ENCODE measurements around the gene RREB1.

DNA sequence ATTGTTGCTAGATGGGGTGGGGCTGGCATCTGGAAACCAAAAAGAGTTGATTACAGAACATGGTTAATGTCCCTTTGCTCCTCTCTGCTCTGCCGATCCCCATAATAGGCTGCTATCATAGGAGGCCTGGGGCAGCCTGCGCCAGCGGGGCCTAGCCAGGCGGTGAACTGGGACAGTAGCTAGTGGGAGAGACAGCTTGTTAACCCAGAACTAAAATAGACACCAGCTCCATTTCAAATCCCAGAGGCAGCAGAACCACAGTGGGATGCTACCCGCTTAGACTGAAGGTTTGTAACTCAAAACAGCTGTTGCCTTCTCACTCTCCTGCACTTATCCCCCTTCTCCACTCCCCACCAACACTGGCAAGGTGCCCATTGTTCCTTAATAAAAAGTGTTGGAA lies 106.7 kb downstream of the RREB1 start:
- TF ChIP-seq EZH2phosphoT487 (IDR thresholded peaks at IDR 0.05; ENCODE audit: insufficient read depth, low read depth), result no peak
- no peak for TF ChIP-seq EZH2 (IDR thresholded peaks at IDR 0.05; ENCODE audit: insufficient read depth, poor library complexity, severe bottlenecking)
